ENCODE results near the gene MGST3.
"Not testable (repeated sequence)": the region's sequence is repeated elsewhere in the genome, so short reads cannot be mapped to it uniquely, and the experiment has no call there.

MGST3 gene

DNA sequence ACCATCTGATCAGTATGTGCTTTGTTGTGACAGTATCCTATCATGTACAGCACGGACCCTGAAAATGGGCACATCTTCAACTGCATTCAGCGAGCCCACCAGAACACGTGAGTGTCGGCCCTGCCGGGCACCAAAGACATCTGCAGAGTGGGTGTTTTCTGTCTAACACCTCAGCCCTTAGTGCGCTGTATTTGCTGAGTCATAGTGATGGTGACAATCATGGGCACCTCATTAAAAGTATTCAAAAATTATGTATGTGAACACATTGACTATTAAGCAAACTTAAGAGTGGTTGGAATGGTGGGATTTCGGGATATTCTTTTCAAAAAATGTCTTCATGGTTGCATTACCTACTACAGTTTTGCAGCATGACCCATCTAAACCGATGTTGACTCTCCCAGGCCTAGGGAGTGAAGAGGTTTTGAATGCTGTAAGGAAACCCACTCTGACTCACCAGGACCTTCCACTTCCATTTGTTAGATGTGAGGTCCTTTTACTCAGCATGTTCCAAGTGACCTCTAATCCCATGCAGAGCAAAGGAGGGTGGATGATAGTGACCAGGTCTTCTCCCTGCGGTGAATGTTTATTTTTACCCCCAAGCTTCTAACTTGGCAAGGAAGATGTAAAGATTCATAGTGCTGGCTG lies 20.1 kb downstream of the MGST3 start:
- FAIRE-seq (no peak), DNase-seq (ENCODE audit: low spot score) (no peak)

DNA sequence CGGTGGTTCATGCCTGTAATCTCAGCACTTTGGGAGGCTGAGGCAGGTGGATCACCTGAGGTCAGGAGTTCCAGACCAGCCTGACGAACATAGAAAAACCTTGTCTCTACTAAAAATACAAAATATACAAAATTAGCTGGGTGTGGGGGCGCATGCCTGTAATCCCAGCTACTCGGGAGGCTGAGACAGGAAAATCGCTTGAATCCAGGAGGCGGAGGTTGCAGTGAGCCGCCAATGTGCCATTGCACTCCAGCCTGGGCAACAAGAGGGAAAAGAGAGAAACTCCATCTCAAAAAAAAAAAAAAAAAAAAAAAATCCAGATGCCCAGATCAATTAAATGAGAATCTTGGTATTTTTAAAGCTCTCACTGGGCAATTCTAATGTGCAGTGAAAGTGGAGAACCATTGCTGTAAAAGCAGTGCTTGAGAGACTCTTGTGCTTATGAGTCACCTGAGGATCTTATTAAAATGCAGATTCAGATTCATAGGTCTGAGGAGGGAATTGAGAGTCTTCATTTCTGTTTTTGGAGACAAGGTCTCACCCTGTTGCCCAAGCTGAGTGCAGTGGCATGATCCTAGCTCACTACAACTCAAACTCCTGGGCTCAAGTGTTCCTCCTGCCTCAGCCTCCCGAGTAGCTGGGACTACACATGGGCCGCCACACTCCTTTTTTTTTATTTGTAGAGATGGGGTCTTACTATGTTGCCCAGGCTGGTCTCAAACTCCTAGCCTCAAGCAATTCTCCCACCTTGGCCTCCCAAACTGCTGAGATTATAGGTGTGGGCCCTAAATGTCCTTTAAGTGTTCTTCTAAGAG lies 27.9 kb downstream of the MGST3 start:
- FAIRE-seq; DNase-seq (ENCODE audit: low spot score): not testable (repeated sequence)

DNA sequence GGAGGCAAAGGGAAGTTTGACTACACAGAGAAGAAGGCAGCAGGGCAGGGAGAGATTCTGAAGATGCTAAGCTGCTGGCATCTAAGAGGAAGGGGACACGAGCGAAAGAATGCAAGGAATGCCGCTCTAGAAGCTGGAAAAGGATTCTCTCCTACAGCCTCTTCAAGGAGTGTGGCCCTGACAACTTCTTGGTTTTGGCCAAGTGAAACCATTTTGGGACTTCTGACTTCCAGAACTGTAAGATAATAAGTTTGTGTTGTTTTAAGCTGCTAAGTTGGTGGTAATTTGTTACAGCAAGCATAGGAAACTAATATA lies 28.5 kb downstream of the MGST3 start:
- DNase-seq (ENCODE audit: low spot score) (no peak), FAIRE-seq (no peak)

DNA sequence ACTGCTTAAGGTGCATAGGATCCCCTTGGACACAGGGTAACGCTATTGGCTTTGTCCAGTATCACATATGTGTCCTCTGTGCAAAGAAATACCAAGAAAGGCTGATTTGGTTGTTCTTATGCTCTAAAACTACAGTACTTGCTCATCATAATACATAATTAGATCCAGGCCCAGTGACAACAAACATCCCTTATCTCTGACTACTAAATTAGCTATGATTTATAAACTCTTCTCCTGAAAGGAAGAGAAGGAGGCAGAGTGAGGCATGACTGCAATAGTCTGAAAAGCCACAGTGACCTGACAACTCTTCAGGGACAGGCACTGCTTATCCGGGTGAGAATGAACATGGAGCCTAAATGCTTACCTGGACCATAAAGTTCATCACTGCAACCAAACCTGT lies 30.7 kb downstream of the MGST3 start:
- DNase-seq (ENCODE audit: low spot score) (no peak), FAIRE-seq (no peak)

DNA sequence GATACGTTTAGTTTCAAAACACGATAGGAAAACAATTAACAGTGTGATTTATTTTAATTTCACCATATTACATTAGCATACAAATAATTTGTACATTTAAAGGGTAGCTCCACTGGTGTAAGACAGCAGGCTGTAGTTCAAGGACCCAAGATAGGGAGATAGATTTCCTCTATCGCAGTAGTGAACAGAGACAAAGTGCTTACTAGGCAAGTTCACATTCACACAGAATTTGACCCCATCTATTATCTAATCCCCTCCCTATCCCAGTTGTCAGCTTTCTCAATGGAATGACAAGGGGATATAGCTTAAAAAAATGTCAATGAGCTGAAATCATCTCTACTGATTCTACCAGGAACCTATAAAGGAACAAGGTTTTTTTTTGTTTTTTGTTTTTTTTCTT lies 31.2 kb downstream of the MGST3 start:
- no peak for FAIRE-seq

DNA sequence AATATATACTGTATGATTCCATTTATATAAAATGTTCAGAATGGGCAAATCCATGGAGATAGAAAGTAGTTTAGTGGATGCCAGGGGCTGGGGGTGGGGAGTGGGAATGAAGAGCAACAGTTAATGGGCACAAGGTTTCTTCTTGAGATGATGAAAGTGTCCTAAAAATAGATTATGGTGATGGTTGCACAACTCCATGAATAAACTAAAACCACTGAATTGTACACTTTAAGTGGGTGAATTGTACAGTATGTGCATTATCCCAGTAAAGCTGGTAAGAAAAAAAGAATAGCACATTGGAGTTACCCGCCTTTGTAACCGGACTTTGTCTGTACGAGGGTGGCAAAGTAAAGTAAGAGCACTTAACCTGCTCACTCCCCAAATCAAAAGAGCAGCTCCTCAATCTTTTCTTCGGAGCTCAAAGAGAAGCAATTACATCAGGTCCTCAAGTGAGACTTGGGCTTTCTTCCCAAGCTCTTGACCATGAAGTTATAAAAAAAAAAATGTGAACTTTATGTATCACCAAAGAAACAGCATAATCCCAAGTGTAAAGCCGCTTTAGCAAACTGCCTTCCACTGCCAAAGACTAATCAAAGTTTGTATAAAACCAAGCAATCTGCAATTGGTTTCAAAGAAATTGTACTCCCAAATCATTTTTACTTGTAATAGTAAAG lies 35.3 kb downstream of the MGST3 start:
- DNase-seq (ENCODE audit: low spot score), result no peak
- FAIRE-seq, result no peak

More for the DNA sequence above, 31.2 kb downstream of the MGST3 start:
- DNase-seq (ENCODE audit: low spot score), result no peak

DNA sequence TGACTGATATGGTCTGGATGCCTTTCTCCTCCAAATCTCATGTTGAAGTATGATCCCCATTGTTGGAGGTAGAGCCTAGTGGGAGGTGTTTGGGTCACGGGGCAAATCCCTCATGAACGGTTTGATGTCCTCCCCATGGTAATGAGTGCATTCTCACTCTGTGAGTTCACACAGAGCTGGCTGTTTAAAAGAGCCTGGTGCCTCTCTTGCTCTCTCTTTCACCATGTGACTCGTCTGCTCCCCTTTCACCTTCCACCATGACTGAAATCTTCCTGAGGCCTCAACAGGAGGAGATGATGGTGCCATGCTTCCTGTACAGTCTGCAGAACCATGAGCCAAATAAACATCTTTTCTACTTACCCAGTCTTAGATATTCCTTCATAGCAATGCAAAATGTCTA lies 37.1 kb downstream of the MGST3 start:
- no peak for DNase-seq (ENCODE audit: low spot score)
- no peak for FAIRE-seq

DNA sequence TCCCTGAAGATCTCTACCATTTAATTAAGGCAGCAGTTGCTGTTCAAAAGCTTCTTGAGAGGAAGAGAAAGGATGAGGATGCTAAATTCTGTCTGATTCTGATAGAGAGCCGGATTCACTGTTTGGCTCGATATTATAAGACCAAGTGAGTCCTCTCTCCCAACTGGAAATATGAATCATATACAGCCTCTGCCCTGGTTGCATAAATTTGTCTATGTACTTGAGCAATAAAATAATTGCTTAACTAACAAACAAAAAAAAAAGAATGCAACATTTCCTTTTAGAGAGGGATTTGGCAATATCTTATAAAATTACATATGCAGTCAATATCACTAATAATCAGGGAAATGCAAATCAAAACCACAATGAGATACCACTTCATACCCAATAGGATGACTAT lies 40.5 kb downstream of the MGST3 start:
- DNase-seq (ENCODE audit: low spot score) (no peak), FAIRE-seq (no peak)

DNA sequence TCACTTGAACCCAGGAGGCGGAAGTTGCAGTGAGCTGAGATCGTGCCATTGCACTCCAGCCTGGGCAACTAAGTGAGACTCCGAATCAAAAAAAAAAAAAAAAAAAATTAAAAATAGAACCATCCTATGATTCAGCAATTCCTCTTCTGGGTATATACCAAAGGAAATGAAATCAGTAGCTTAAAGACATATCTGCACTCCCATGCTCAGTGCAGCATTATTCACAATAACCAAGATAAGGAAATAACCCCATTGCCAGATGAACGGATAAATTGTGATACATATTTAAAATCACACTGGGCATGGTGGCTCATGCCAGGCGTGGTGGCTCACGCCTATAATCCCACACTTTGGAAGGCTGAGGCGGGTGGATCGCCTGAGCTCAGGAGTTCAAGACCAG lies 43.6 kb downstream of the MGST3 start:
- DNase-seq (ENCODE audit: low spot score) (no peak), FAIRE-seq (no peak)

DNA sequence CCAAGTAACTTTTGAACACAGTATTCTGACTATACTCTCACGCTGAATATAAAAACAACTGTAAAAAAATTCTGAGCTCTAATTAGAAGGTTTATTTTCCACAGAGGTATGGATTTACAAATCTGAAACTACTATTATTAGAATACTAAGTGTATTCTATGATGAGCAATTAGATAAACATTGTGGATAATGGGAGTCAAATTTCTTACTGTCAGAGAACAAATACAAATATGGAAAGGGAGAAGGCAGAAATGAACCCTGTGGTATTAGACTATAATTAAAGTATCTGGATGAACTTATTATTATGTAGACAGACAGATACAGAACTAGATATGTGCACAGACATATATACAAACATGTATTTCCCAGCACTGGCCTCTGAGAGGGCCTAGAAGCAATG lies 44.8 kb downstream of the MGST3 start:
- FAIRE-seq, result no peak
- no peak for DNase-seq (ENCODE audit: low spot score)

DNA sequence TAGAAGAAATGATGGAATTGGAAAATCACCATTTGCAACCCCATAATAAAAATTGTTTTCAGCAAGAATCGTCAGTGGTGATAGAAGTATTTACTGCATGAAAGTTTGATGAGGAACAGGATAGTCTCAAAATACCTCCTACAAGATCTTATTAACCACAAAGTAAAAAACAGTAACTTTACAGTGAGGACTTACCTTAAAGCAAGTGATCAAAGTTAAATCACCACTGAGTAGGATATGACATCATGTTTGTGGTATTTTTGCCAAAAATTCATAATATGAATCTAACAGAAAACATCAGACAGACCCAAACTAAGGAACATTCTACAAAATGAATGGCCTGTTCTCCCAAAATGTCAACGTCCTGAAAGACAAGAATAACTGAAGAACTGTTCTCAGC lies 47.5 kb downstream of the MGST3 start:
- DNase-seq (ENCODE audit: low spot score) (no peak), FAIRE-seq (no peak)

DNA sequence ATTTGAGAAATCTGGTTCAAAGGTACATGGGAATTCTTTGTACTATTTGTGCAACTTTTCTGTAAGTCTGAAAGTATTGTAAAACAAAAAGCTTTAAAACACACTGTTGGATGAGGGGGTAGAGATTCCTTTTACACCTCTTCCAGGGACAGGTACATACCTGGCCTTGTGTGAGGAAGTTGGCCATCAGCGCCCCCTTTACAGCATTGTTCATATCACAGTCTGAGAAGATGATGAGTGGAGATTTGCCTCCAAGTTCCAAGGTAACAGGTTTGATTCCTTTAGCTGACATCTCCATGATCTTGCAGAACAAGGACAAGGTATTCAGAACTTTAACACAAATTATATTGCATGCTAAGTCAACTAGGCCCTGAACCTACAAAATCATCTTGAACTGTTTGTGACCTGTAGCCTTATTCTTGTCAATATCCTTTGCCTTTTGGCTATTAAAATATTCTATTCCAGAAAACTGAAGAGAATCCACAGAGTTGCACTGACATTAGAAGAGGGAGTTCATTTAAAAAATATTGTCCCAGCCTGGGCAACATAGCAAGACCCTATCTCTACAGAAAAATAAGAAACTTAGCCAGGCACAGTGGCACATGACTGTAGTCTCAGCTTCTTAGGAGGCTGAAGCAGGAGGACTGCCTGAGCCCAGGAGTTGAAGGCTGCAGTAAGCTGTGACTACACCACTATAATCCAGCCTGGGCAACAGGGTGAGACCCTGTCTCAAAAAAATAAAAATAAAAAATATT lies 48.4 kb downstream of the MGST3 start:
- FAIRE-seq (no peak), DNase-seq (ENCODE audit: low spot score) (no peak)

DNA sequence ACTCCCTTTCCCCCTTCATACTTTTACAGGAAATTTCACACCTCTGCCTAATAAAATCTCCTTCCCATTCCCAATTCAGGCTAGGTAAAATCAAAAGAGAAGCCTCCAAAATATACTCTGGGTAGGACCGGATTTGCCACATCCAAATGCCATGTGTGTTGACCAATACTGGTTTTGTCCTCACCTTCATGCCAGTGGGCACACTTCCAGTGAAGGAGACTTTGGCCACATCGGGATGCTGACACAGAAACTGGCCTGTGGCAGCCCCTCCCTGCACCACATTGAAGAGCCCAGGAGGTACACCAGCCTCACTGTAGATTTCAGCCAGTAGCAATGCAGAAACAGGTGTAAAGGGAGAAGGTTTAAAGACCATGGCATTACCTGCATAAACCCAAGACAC lies 49.3 kb downstream of the MGST3 start:
- DNase-seq (ENCODE audit: low spot score) (no peak), FAIRE-seq (no peak)

DNA sequence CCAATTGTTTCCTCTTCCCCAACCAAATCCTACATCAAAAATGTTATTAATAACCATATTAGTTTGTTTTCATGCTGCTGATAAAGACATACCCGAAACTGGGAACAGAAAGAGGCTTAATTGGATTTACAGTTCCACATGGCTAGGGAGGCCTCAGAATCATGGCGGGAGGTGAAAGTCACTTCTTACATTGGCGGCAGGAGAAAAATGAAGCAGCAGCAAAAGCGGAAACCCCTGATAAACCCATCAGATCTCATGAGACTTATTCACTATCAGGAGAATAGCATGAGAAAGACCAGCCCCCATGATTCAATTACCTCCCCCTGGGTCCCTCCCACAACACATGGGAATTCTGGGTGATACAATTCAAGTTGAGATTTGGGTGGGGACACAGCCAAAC lies 49.7 kb downstream of the MGST3 start:
- DNase-seq (ENCODE audit: low spot score); FAIRE-seq: not testable (repeated sequence)

DNA sequence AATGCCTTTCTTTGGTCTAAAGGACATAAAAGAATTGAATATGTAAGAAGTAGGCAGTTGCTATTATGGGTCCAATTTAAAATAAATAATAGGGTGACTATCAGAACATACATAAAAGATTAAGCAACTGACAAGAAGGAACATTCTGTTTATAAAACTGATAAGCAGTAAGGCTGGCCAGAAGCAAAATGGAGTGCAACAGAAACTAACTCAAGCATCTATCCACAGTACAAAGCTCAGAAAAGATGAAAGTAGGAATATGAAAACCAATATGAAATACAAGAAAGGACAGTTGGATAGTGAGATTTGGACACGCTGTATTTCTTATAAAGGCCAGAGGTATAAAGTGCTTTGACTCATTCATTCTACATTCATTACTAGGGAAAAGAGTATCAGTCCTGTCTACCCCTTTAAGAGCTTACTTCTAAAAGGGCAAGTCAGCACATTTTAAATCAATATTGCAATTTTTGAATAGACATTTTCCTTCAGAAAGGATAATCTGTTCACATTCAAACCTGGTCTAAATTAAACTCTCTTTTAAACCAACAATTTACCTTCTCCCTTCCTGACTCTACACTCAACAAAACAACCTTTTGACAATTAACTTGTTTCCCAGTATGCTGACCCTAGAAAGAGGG lies 52.9 kb downstream of the MGST3 start:
- DNase-seq (ENCODE audit: low spot score), result no peak
- FAIRE-seq, result no peak

DNA sequence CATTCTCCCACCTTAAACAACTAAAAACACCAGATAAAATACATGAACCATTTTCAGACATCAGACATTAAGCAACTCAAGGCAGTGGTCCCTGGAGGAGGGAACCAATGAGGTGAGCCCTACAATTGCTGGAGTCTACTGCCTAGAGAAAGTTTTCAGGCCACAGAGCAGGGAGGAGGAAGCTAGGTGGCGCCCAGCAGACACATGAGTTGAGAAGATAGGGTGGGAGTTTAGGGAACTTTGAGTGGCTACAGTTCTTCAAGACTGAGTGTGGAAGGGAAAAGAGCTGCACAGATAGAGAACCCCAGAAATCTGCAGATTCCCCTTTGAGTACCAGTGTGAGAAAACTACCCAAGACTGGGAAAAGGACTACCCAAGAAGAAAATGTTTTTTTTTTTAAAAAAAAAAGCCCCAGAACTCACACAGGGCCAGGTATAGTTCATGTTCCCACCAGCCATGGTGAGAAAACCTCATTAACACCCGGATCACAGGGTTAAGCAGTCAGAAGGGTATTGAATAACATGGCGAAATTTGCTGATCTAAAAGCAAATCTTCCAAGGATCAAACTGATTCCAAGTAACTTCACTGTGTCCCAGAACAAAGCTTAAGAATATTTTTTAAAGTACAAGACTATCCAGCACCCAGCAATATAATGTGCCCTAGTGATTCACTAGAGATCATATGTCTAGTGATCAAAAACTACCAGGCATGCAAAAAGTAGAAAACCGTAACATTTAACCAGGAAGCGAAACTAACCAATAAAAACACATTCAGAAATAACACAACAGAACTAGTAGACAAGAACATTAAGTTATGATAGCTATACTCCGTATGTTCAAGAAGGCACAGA lies 55.3 kb downstream of the MGST3 start:
- FAIRE-seq (no peak), DNase-seq (ENCODE audit: low spot score) (no peak)

DNA sequence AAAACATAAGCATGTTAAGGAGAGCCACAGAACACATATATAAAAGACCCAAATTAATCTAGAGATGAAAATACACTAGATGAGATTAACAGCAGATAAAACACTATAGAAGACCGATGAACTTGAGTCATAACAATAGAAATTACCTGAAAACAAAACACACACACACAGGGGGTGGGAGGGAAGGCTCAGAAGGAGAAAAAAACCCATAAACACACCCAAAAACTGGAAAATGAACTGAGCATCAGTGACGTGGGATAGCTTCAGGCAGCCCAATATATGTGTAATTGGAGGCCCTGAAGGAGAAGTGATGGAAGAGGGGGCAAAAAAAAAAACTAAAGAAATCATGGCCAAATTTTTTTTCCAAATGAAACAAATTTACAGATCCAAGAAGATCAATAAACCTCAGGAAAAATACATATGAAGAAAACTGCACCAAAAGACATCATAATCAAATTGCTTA lies 56.0 kb downstream of the MGST3 start:
- FAIRE-seq (no peak), DNase-seq (ENCODE audit: low spot score) (no peak)

DNA sequence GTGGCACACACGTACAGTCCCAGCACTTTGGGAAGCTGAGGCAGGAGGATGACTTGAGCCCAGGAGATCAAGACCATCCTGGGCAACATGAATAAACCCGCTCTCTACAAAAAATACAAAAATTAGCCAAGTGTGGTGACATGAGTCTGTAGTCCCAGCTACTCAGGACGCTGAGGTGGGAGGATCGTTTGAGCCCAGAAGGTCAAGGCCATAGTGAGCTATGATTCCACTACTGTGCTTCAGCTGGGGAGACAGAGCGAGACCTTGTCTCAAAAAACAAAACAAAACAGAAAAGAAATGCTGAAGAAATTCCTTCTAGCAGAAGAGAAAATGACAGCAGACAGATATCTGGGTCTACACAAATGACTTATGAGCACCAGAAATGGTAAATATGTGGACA lies 57.0 kb downstream of the MGST3 start:
- DNase-seq (ENCODE audit: low spot score) (no peak), FAIRE-seq (no peak)

DNA sequence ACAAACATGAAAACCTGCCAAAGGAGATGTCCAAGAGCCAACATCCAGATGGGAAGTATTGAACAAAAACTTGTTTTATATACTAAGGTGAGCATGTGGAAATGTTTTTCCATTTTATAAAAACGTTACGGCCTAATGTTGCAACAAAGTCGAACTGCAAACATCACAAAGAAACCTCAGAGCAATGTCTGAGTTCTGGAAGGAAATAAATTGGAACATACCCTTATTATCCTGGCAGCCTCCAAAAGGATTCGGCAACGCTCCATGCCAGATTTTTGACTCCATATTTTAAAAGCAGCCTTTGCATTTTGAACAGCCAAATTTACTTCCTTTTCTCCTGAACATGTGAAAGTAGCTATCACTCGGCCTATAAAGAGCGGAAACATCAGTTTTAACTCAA lies 64.0 kb downstream of the MGST3 start:
- FAIRE-seq (no peak), DNase-seq (ENCODE audit: low spot score) (no peak)

DNA sequence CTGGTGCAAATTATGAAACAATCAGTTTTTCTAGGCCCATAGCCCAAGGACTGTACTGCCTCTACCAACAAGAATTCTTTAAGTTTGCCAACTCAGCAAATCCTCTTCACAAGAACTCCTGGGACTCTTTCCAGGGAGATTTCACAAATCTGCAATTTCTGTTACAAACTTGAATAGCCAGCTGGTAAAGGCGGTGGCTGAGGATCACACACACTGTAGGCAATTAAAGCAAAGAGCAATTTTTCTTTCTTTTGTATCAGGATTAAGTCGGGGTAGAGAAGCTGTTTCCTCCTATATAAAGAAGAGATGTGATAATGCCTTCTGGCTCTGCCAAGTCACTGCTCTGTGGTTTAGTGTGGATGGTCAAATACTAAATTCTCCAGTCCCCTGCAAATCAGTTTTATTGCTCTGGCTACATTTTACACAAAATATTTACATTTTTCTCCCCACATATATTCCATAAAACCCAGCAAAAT lies 65.6 kb downstream of the MGST3 start:
- no peak for FAIRE-seq

More for the DNA sequence above, 65.6 kb downstream of the MGST3 start:
- peak; percentile 14 for DNase-seq (ENCODE audit: low spot score)
